Ovary (tissue), 3 donors: ENCODE results near the gene MRPS2.

Source experiments
- EP300 ChIP-seq: sonication (generic); formaldehyde crosslinking; IDR thresholded peaks from one replicate; pipeline ENCODE4 v1.6.1; 2017; ENCODE audit warnings: antibody characterized with exemption
- POLR2A ChIP-seq: fragments of 450-650 bp; IDR thresholded peaks from one replicate; pipeline ENCODE4 v1.6.1; 2017; ENCODE audit warnings: antibody characterized with exemption, mild to moderate bottlenecking, moderate library complexity
- TF ChIP-seq, protein P1 (sequence below), 3 donors: fragments of 450-650 bp in 2 of 3; fragments of 200-600 bp in 1 of 3; IDR thresholded peaks; one replicate each; pipeline versions ENCODE4 v1.5.1 to v1.8.0; 2016 to 2022; ENCODE audit warnings: antibody characterized with exemption in 3 of 3, mild to moderate bottlenecking in 1 of 3
- donor health status: DM: no; HTN: no; CAD: no.

GRCh38 chr9:135471791-135472640 lies 28.5 kb upstream of the MRPS2 start:
- TF ChIP-seq, protein P1, sequence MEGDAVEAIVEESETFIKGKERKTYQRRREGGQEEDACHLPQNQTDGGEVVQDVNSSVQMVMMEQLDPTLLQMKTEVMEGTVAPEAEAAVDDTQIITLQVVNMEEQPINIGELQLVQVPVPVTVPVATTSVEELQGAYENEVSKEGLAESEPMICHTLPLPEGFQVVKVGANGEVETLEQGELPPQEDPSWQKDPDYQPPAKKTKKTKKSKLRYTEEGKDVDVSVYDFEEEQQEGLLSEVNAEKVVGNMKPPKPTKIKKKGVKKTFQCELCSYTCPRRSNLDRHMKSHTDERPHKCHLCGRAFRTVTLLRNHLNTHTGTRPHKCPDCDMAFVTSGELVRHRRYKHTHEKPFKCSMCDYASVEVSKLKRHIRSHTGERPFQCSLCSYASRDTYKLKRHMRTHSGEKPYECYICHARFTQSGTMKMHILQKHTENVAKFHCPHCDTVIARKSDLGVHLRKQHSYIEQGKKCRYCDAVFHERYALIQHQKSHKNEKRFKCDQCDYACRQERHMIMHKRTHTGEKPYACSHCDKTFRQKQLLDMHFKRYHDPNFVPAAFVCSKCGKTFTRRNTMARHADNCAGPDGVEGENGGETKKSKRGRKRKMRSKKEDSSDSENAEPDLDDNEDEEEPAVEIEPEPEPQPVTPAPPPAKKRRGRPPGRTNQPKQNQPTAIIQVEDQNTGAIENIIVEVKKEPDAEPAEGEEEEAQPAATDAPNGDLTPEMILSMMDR (IDR thresholded peaks at IDR 0.05) = no peak
- TF ChIP-seq POLR2A (no peak), EP300 (no peak)
